Astrocyte (in vitro differentiated cells and primary cell): ENCODE data around the gene ASCL2. TPM values are rescaled to one million over a fixed set of nuclear protein-coding genes. Genes with fewer than 3 reads are reported as not detected.

Experiments
- DNase-seq: peaks from one replicate; pipeline ENCODE4 v3.0.0-alpha.2; 2010; ENCODE audit warnings: low read depth
- FAIRE-seq: peaks from 2 replicates; lab custom pipeline; 2011; peaks lifted over from hg19 to GRCh38; lab: Jason Lieb, UNC
- H2AFZ ChIP-seq: 2 replicates; pipeline ENCODE4 v1.6.0; 2012; ENCODE audit warnings: low read depth, low read length, inconsistent platforms
- H3K27ac ChIP-seq: 2 replicates; pipeline ENCODE4 v1.5.1; 2011; ENCODE audit warnings: low read depth, low read length, inconsistent platforms
- H3K27me3 ChIP-seq: 2 replicates; pipeline ENCODE4 v1.6.0; 2011; ENCODE audit warnings: low read length, inconsistent platforms; ENCODE audit not compliant: insufficient read depth
- H3K36me3 ChIP-seq: 2 replicates; pipeline ENCODE4 v1.5.1; 2011; ENCODE audit warnings: low read length, inconsistent platforms; ENCODE audit not compliant: insufficient read depth
- H3K4me1 ChIP-seq: 2 replicates; pipeline ENCODE4 v1.5.1; 2011; ENCODE audit warnings: low read length, inconsistent platforms; ENCODE audit not compliant: insufficient read depth
- H3K4me2 ChIP-seq: 2 replicates; pipeline ENCODE4 v1.6.0; 2012; ENCODE audit warnings: low read length, inconsistent platforms
- H3K4me3 ChIP-seq: 2 replicates; pipeline ENCODE4 v1.5.1; 2011; ENCODE audit warnings: low read depth, mild to moderate bottlenecking, low read length, inconsistent platforms; ENCODE audit not compliant: insufficient read depth
- H3K79me2 ChIP-seq: 2 replicates; pipeline ENCODE4 v1.6.0; 2012; ENCODE audit warnings: mild to moderate bottlenecking, low read length, inconsistent platforms; ENCODE audit not compliant: insufficient read depth
- H3K9ac ChIP-seq: 2 replicates; pipeline ENCODE4 v1.6.0; 2012; ENCODE audit warnings: mild to moderate bottlenecking, low read length, inconsistent platforms
- H3K9me3 ChIP-seq: 2 replicates; pipeline ENCODE4 v1.5.1; 2012; ENCODE audit warnings: low read depth, mild to moderate bottlenecking, low read length, inconsistent platforms; ENCODE audit not compliant: insufficient read depth
- H4K20me1 ChIP-seq: 2 replicates; pipeline ENCODE4 v1.6.0; 2012; ENCODE audit warnings: low read length, inconsistent platforms; ENCODE audit not compliant: insufficient read depth
- H3K27ac Mint-ChIP-seq: one replicate; pipeline ENCODE4 v1.8.0; 2021; ENCODE audit warnings: mild to moderate bottlenecking, mixed read lengths; ENCODE audit not compliant: unreplicated experiment
- H3K27me3 Mint-ChIP-seq: one replicate; pipeline ENCODE4 v1.8.0; 2021; ENCODE audit warnings: low read depth, mixed read lengths; ENCODE audit not compliant: unreplicated experiment
- H3K36me3 Mint-ChIP-seq: one replicate; pipeline ENCODE4 v1.8.0; 2021; ENCODE audit warnings: low read depth, mixed read lengths; ENCODE audit not compliant: unreplicated experiment
- H3K4me1 Mint-ChIP-seq: one replicate; pipeline ENCODE4 v1.8.0; 2021; ENCODE audit warnings: low read depth, mixed read lengths; ENCODE audit not compliant: unreplicated experiment
- H3K4me3 Mint-ChIP-seq: one replicate; pipeline ENCODE4 v1.8.0; 2021; ENCODE audit warnings: mild to moderate bottlenecking, moderate library complexity, mixed read lengths; ENCODE audit not compliant: unreplicated experiment
- H3K9me3 Mint-ChIP-seq: one replicate; pipeline ENCODE4 v1.8.0; 2021; ENCODE audit warnings: mild to moderate bottlenecking, mixed read lengths; ENCODE audit not compliant: unreplicated experiment
- CTCF ChIP-seq: IDR thresholded peaks from 2 replicates; pipeline ENCODE4 v1.5.1; 2011; ENCODE audit warnings: low read depth, mild to moderate bottlenecking, inconsistent platforms, low read length, moderate library complexity; ENCODE audit not compliant: insufficient read depth
- EZH2 ChIP-seq: IDR thresholded peaks from 2 replicates; pipeline ENCODE4 v1.6.1; 2012; ENCODE audit warnings: mild to moderate bottlenecking, low read length, inconsistent platforms; ENCODE audit not compliant: insufficient read depth
- total RNA-seq: library from RNA; stranded (reverse); gene quantifications from 2 replicates; pipeline ENCODE4 v1.2.1, GENCODE V29; 2021

Gene ASCL2
- total RNA-seq, 1 donor from 2014 or later = not detected

DNA sequence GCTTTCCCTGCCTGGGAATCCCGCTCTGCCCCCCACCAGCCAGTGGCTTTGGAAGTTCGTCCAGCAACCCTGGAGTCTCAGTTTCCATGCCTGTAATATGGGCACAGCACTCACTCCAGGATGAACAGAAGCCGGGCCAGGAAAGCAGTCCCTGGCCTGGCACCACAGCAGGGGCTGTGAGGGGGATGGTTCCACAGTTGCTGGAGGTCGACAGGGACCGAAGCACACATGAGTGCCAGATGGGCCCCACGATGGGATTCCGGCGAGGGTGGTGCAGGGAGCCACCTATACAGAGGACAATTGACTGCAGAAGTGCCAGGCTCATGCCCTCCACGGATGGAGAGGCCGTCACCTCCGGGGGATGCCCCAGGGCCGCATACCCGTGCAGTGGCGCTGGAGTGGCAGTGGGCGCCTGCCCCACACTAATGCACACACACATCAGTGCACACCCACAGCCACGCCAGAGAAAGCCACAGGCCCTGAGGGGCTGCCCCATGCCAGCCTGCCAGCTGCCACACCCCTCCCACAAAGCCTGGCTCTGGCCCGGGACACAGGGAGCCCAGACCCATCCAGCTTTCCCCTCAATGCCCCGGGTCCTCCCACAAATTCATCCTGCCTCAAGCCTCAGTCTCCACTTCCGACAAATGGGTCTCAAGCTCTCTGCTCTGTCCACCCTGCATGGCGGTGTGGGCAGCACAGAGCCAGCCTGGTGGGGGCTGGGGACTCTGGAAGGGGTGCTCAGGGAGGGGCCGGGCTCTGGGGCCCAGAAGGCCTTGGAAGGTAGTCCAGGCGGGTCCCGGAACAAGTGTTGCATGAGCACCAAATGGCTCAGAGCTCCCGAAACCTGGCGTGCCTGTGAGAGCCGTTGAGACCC is 9.7 kb downstream of the ASCL2 start:
- TF ChIP-seq EZH2 (no peak), CTCF (no peak)
- Mint-ChIP-seq H3K27ac (no peak overlapping the region), H3K27me3 (peaks cover 49% of the 10 kb centered on the region), H3K4me3 (no peak overlapping the region), H3K9me3 (no peaks in the 10 kb centered on the region), H3K4me1 (no peaks in the 10 kb centered on the region), H3K36me3 (no peaks in the 10 kb centered on the region)
- FAIRE-seq = no peak
- no peak overlapping the region for H3K27ac ChIP-seq
- no peaks in the 10 kb centered on the region for H3K36me3 ChIP-seq
- H3K79me2 ChIP-seq = no peaks in the 10 kb centered on the region
- no peaks in the 10 kb centered on the region for H3K9me3 ChIP-seq
- peaks cover 2% of the 10 kb centered on the region for H3K27me3 ChIP-seq
- H3K4me3 ChIP-seq = no peak overlapping the region
- H3K9ac ChIP-seq = no peak overlapping the region
- no peak for DNase-seq
- H3K4me1 ChIP-seq = no peaks in the 10 kb centered on the region
- H3K4me2 ChIP-seq = no peak overlapping the region
- no peaks in the 10 kb centered on the region for H4K20me1 ChIP-seq
- no peak overlapping the region for H2AFZ ChIP-seq

DNA sequence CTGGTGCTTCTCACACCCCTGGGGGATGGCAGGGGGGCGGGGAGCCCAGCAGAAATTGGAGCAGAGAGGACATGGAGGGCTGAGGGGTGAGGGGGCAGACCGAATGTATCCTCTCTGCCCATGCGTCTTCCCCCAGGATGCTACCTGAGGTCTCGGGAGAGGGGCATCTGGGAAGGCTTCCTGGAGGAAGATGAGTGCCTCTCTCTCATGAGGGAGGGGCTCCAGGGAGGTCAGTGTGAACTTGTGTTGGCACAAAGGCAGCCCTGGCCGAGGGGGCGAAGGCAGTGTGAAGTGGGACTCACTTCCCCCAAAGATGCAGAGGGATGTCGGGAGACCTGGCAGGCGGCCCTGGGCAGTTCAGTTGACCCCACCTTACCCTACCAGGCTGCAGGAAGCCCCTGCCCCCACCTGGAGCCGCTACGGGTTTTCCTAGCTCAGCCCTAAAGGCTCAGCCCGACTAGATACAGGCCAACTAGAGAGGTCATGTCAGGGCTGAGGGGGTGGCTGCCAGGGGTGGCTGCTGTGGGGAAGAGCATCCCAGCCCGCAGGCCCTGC is 10.4 kb downstream of the ASCL2 start:
- Histone ChIP-seq H3K9ac (no peak overlapping the region), H3K27me3 (no peaks in the 10 kb centered on the region), H2AFZ (no peak overlapping the region), H3K4me1 (no peaks in the 10 kb centered on the region), H3K36me3 (no peaks in the 10 kb centered on the region), H3K27ac (no peak overlapping the region), H3K79me2 (no peaks in the 10 kb centered on the region), H3K4me2 (no peak overlapping the region), H4K20me1 (no peaks in the 10 kb centered on the region), H3K9me3 (no peaks in the 10 kb centered on the region), H3K4me3 (no peak overlapping the region)
- FAIRE-seq = no peak
- Mint-ChIP-seq H3K27me3 (peaks cover 47% of the 10 kb centered on the region), H3K27ac (no peak overlapping the region), H3K9me3 (no peaks in the 10 kb centered on the region), H3K4me3 (no peak overlapping the region), H3K36me3 (no peaks in the 10 kb centered on the region), H3K4me1 (no peaks in the 10 kb centered on the region)
- DNase-seq = no peak
- TF ChIP-seq EZH2 (no peak), CTCF (no peak)

DNA sequence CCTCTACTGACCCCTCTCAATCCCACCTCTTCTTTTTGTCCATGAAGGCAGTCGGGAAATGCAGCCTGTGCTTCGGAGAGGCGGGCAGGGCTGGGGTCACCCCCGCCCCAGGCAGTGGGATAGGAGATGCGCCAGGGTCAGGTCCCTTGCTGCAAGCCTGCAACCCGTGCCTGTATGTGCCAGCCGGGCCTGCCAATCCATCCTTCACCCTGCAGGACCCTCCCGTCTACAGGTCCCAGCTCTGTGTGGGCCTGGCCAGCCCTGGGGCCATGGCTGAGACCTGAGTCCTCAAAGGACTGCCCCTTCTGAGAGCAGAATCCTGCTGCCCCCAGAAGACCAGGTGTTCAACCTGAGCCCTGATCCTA is 10.9 kb downstream of the ASCL2 start:
- Histone ChIP-seq H3K4me1 (no peaks in the 10 kb centered on the region), H3K9me3 (no peaks in the 10 kb centered on the region), H4K20me1 (no peaks in the 10 kb centered on the region), H3K36me3 (no peaks in the 10 kb centered on the region), H2AFZ (no peak overlapping the region), H3K4me2 (no peak overlapping the region), H3K27me3 (no peaks in the 10 kb centered on the region), H3K4me3 (no peak overlapping the region), H3K27ac (no peak overlapping the region), H3K79me2 (no peaks in the 10 kb centered on the region), H3K9ac (no peak overlapping the region)
- H3K27me3 Mint-ChIP-seq = peaks cover 42% of the 10 kb centered on the region
- H3K4me3 Mint-ChIP-seq = no peak overlapping the region
- no peak overlapping the region for H3K27ac Mint-ChIP-seq
- FAIRE-seq (no peak), DNase-seq (no peak)
- no peaks in the 10 kb centered on the region for H3K36me3 Mint-ChIP-seq
- TF ChIP-seq CTCF (no peak), EZH2 (no peak)
- no peaks in the 10 kb centered on the region for H3K4me1 Mint-ChIP-seq
- no peaks in the 10 kb centered on the region for H3K9me3 Mint-ChIP-seq
